Liver (tissue), 9 donors: Measurements from ENCODE around the gene NR3C1. TPM values are rescaled to one million over a fixed set of nuclear protein-coding genes. Genes with fewer than 3 reads are reported as not detected.

Experiments used
- DNase-seq: peaks from one replicate; pipeline ENCODE4 v3.0.0-alpha.2; 2017; ENCODE audit warnings: low spot score
- H3K27ac ChIP-seq, 2 donors: one replicate each; pipeline ENCODE4 v1.7.0; 2013; ENCODE audit warnings: inconsistent platforms in 2 of 2, low read length in 2 of 2, control low read depth in 1 of 2, low read depth in 1 of 2, mild to moderate bottlenecking in 1 of 2
- H3K27me3 ChIP-seq, 4 donors: one replicate each; pipeline versions ENCODE4 v1.6.1 to v1.7.0; 2013; ENCODE audit warnings: low read length in 3 of 4, inconsistent platforms in 1 of 4, mild to moderate bottlenecking in 1 of 4, moderate library complexity in 1 of 4; ENCODE audit not compliant: control insufficient read depth in 4 of 4, insufficient read depth in 4 of 4
- H3K36me3 ChIP-seq, 4 donors: one replicate each; pipeline versions ENCODE4 v1.6.1 to v1.7.0; 2013; ENCODE audit warnings: low read length in 3 of 4, mild to moderate bottlenecking in 3 of 4, low read depth in 1 of 4, moderate library complexity in 1 of 4; ENCODE audit not compliant: control insufficient read depth in 4 of 4, insufficient read depth in 3 of 4
- H3K4me1 ChIP-seq, 4 donors: one replicate each; pipeline versions ENCODE4 v1.6.1 to v1.7.0; 2013; ENCODE audit warnings: low read length in 3 of 4, mild to moderate bottlenecking in 3 of 4, moderate library complexity in 1 of 4; ENCODE audit not compliant: control insufficient read depth in 4 of 4, insufficient read depth in 4 of 4
- H3K4me3 ChIP-seq, 3 donors: one replicate each; pipeline versions ENCODE4 v1.6.1 to v1.7.0; 2013; ENCODE audit warnings: low read length in 3 of 3, control low read depth in 1 of 3, low read depth in 1 of 3, mild to moderate bottlenecking in 1 of 3
- H3K9ac ChIP-seq, 2 donors: one replicate each; pipeline ENCODE4 v1.7.0; 2013; ENCODE audit warnings: low read length in 2 of 2, mild to moderate bottlenecking in 2 of 2, moderate library complexity in 2 of 2, control low read depth in 1 of 2, low read depth in 1 of 2
- H3K9me3 ChIP-seq, 4 donors: one replicate each; pipeline versions ENCODE4 v1.6.1 to v1.7.0; 2013; ENCODE audit warnings: low read length in 3 of 4; ENCODE audit not compliant: control insufficient read depth in 4 of 4
- ATF3 ChIP-seq: IDR thresholded peaks from 2 replicates; pipeline ENCODE4 v1.6.1; 2016; ENCODE audit warnings: antibody characterized with exemption
- CTCF ChIP-seq: fragments of 150-350 bp; IDR thresholded peaks from 2 replicates; pipeline ENCODE4 v1.5.1; 2017; ENCODE audit warnings: improper control_type of control experiment, low read depth, low read length; ENCODE audit not compliant: missing input control
- EGR1 ChIP-seq, 2 donors: IDR thresholded peaks; 2 replicates each; pipeline ENCODE4 v1.6.1; 2016 to 2018; ENCODE audit warnings: antibody characterized with exemption in 2 of 2, low read depth in 2 of 2
- FOXA1 ChIP-seq: IDR thresholded peaks from 2 replicates; pipeline ENCODE4 v1.6.1; 2016; ENCODE audit warnings: antibody characterized with exemption
- FOXA2 ChIP-seq: IDR thresholded peaks from 2 replicates; pipeline ENCODE4 v1.6.1; 2016; ENCODE audit warnings: antibody characterized with exemption
- GABPA ChIP-seq, 2 donors: IDR thresholded peaks in 1 of 2; conservative IDR thresholded peaks in 1 of 2; 2 replicates each; pipeline ENCODE4 v1.6.1; 2016; ENCODE audit warnings: antibody characterized with exemption in 2 of 2, mild to moderate bottlenecking in 1 of 2, moderate library complexity in 1 of 2
- HNF4A ChIP-seq, 2 donors: conservative IDR thresholded peaks; 2 replicates each; pipeline ENCODE4 v1.6.1; 2016; ENCODE audit warnings: antibody characterized with exemption in 2 of 2, mild to moderate bottlenecking in 2 of 2
- HNF4G ChIP-seq: IDR thresholded peaks from 2 replicates; pipeline ENCODE4 v1.6.1; 2016; ENCODE audit warnings: antibody characterized with exemption
- JUND ChIP-seq, 2 donors: IDR thresholded peaks; 2 replicates each; pipeline ENCODE4 v1.6.1; 2016; ENCODE audit warnings: antibody characterized with exemption in 2 of 2
- MAX ChIP-seq: IDR thresholded peaks from 2 replicates; pipeline ENCODE4 v1.6.1; 2016; ENCODE audit warnings: antibody characterized with exemption
- NR2F2 ChIP-seq: IDR thresholded peaks from 2 replicates; pipeline ENCODE4 v1.6.1; 2016; ENCODE audit warnings: antibody characterized with exemption
- RAD21 ChIP-seq, 2 donors: IDR thresholded peaks; 2 replicates each; pipeline ENCODE4 v1.6.1; 2016; ENCODE audit warnings: antibody characterized with exemption in 2 of 2, mild to moderate bottlenecking in 2 of 2
- REST ChIP-seq: IDR thresholded peaks from 2 replicates; pipeline ENCODE4 v1.6.1; 2016; ENCODE audit warnings: antibody characterized with exemption, mild to moderate bottlenecking
- RXRA ChIP-seq, 2 donors: IDR thresholded peaks; 2 replicates each; pipeline ENCODE4 v1.6.1; 2017 to 2018; ENCODE audit warnings: antibody characterized with exemption in 2 of 2, mild to moderate bottlenecking in 1 of 2
- SP1 ChIP-seq: IDR thresholded peaks from 2 replicates; pipeline ENCODE4 v1.6.1; 2018; ENCODE audit warnings: antibody characterized with exemption, mild to moderate bottlenecking
- TAF1 ChIP-seq: conservative IDR thresholded peaks from 2 replicates; pipeline ENCODE4 v1.6.1; 2016; ENCODE audit warnings: antibody characterized with exemption, mild to moderate bottlenecking
- YY1 ChIP-seq: IDR thresholded peaks from 2 replicates; pipeline ENCODE4 v1.6.1; 2016; ENCODE audit warnings: antibody characterized with exemption, mild to moderate bottlenecking
- ZBTB33 ChIP-seq: IDR thresholded peaks from 2 replicates; pipeline ENCODE4 v1.6.1; 2016; ENCODE audit warnings: antibody characterized with exemption
- WGBS: extraction: QIAGEN DNeasy Blood & Tissue Kit; methylation state at CpG from one replicate; pipeline ENCODE4 v1.1.7; 2013; 5-methylcytosine and 5-hydroxymethylcytosine counted together
- polyA plus RNA-seq, 2 donors: library from polyadenylated mRNA; stranded (reverse) in 1 of 2; unstranded in 1 of 2; fragments of 200-250 nt in 1 of 2; fragments of >200 nt in 1 of 2; fragmentation: Nextera tagmentation in 1 of 2; extraction: Ambion mirVana in 1 of 2; gene quantifications; one replicate each; pipeline versions ENCODE4 v1.2.1 to v1.2.3, GENCODE V29; 2013 to 2015
- total RNA-seq, 2 donors: library from RNA; depleted of rRNA; stranded (reverse); fragments of >200 nt; gene quantifications; one replicate each; pipeline ENCODE4 v1.2.3, GENCODE V29; 2014
- donor health status: healthy.
- donor health status: healthy.
- donor health status: healthy.
- donor health status: healthy.
- donor health status: healthy.

NR3C1 gene
- total and polyA plus RNA-seq, 4 donors, result 24.5 to 36.4 (median 29.0) TPM

- H3K27me3 ChIP-seq, result no peaks in the 10 kb centered on the region
- H3K4me3 ChIP-seq, result no peak overlapping the region
- WGBS, result 94% methylated on average over 2 of the region's 2 CpGs
- peaks cover 3 to 11% (median 8%) of the 10 kb centered on the region in 4 donors for H3K4me1 ChIP-seq
- no peak for TF ChIP-seq TAF1
- no peak for TF ChIP-seq ZBTB33
- no peak for TF ChIP-seq FOXA2
- no peak for TF ChIP-seq NR2F2
- TF ChIP-seq MAX, result no peak
- no peak for TF ChIP-seq ATF3
- TF ChIP-seq SP1, result no peak
- no peak for TF ChIP-seq RAD21 (IDR thresholded peaks at IDR 0.05)
- TF ChIP-seq YY1, result no peak
- TF ChIP-seq JUND (IDR thresholded peaks at IDR 0.05), result no peak
- no peak for TF ChIP-seq HNF4G
- no peak for TF ChIP-seq HNF4A (conservative IDR thresholded peaks at IDR 0.05)
- no peak for TF ChIP-seq RXRA (IDR thresholded peaks at IDR 0.05)
- TF ChIP-seq GABPA (IDR thresholded peaks at IDR 0.05 in 1 of 2, conservative IDR thresholded peaks at IDR 0.05 in 1 of 2), result no peak
- no peak for TF ChIP-seq EGR1 (IDR thresholded peaks at IDR 0.05; ENCODE audit: low read depth in 2 of 2)
- no peak for TF ChIP-seq CTCF
- TF ChIP-seq REST, result no peak
- TF ChIP-seq FOXA1, result no peak
- peak overlapping the region in 1 of 2 donors; percentile 69 for H3K27ac ChIP-seq
- no peak overlapping the region for H3K9ac ChIP-seq
- DNase-seq, result no peak
- H3K9me3 ChIP-seq, result no peaks in the 10 kb centered on the region
- H3K36me3 ChIP-seq, result no peaks in the 10 kb centered on the region
Observed at GRCh38 chr5:143249851-143250250, 153.6 kb downstream of the NR3C1 start.
